GM12878 (cell line): ENCODE data around the gene HIVEP1. TPM values are rescaled to one million over a fixed set of nuclear protein-coding genes. Genes with fewer than 3 reads are reported as not detected.

ENCODE experiments used
- ATAC-seq: fragments of 200-7000 bp; cut with Tn5 transposase; 3 replicates; pipeline ENCODE4 v1.9.1; 2020; ENCODE audit warnings: mild to moderate bottlenecking, moderate library complexity
- BruUV-seq: library from RNA; stranded (reverse); fragments of 400-500 nt; replicated peaks from 2 replicates; lab custom pipeline; 2021; lab: Mats Ljungman, UMichigan
- CTCF ChIA-PET: fragments of 300-600 bp; sonication (Branson Sonifier 250); formaldehyde crosslinking; extraction: SDS; loops from one replicate; lab custom pipeline; 2021; ENCODE audit warnings: inconsistent platforms; lab: Yijun Ruan, JAX
- POLR2A ChIA-PET: fragments of 350-600 bp; formaldehyde crosslinking; extraction: SDS; loops from one replicate; lab custom pipeline; 2021; ENCODE audit warnings: inconsistent platforms; lab: Charles Lee
- RAD21 ChIA-PET: fragments of 300-600 bp; sonication (Branson Sonifier 250); formaldehyde crosslinking; loops from one replicate; lab custom pipeline; 2023; ENCODE audit warnings: antibody characterized with exemption; ENCODE audit not compliant: unreplicated experiment; lab: Charles Lee
- SMC1A ChIA-PET: fragments of 300-600 bp; sonication (Branson Sonifier 250); formaldehyde crosslinking; loops from one replicate; lab custom pipeline; 2023; ENCODE audit not compliant: unreplicated experiment, uncharacterized antibody; lab: Charles Lee
- DNase-seq: peaks from one replicate; pipeline ENCODE4 v3.0.0-alpha.2; 2011; ENCODE audit warnings: low read depth, low spot score
- FAIRE-seq: peaks from 3 replicates; lab custom pipeline; 2011; peaks lifted over from hg19 to GRCh38; lab: Jason Lieb, UNC
- H2AFZ ChIP-seq: 2 replicates; pipeline ENCODE4 v1.6.0; 2011; ENCODE audit warnings: low read depth, low read length, control low read depth; ENCODE audit not compliant: control insufficient read depth
- H3K27ac ChIP-seq: 2 replicates; pipeline ENCODE4 v1.5.1; 2011; ENCODE audit warnings: control low read depth; ENCODE audit not compliant: control insufficient read depth, insufficient read depth
- H3K27me3 ChIP-seq, 2 experiments: replicated peaks in 1 of 2; 2 replicates each; pipeline versions ENCODE4 v1.6.0 to v1.6.1; 2011; ENCODE audit warnings: low read length in 1 of 2; ENCODE audit not compliant: control insufficient read depth in 2 of 2, insufficient read depth in 2 of 2
- H3K36me3 ChIP-seq, 2 experiments: 2 replicates each; pipeline ENCODE4 v1.5.1; 2011; ENCODE audit warnings: low read length in 1 of 2; ENCODE audit not compliant: control insufficient read depth in 2 of 2, insufficient read depth in 2 of 2
- H3K4me1 ChIP-seq: 2 replicates; pipeline ENCODE4 v1.6.1; 2011; ENCODE audit warnings: mild to moderate bottlenecking, low read length, moderate library complexity, mixed read lengths; ENCODE audit not compliant: control insufficient read depth, insufficient read depth
- H3K4me2 ChIP-seq: 2 replicates; pipeline ENCODE4 v1.6.0; 2011; ENCODE audit warnings: control low read depth; ENCODE audit not compliant: control insufficient read depth, insufficient read depth
- H3K4me3 ChIP-seq: fragments of 200-600 bp; sonication (generic); 2 replicates; pipeline ENCODE4 v1.5.1; 2016
- H3K79me2 ChIP-seq: 2 replicates; pipeline ENCODE4 v1.6.0; 2011; ENCODE audit warnings: low read length; ENCODE audit not compliant: control insufficient read depth, insufficient read depth
- H3K9ac ChIP-seq: 2 replicates; pipeline ENCODE4 v1.8.0; 2011; ENCODE audit warnings: low read length, control low read depth, mixed read lengths; ENCODE audit not compliant: control insufficient read depth, insufficient read depth
- H3K9me3 ChIP-seq: replicated peaks from 3 replicates; pipeline ENCODE4 v1.5.1; 2011; ENCODE audit warnings: mild to moderate bottlenecking, low read length; ENCODE audit not compliant: control insufficient read depth, insufficient read depth
- H4K20me1 ChIP-seq: 2 replicates; pipeline ENCODE4 v1.6.0; 2011; ENCODE audit not compliant: control insufficient read depth, insufficient read depth
- CEBPZ ChIP-seq: fragments of 150-350 bp; IDR thresholded peaks from 2 replicates; pipeline ENCODE4 v1.6.1; 2016; ENCODE audit warnings: low read depth, low read length
- EED ChIP-seq: sonication (generic); IDR thresholded peaks from 2 replicates; pipeline ENCODE4 v1.6.1; 2016; ENCODE audit warnings: antibody characterized with exemption, low read depth
- HCFC1 ChIP-seq: fragments of 150-350 bp; IDR thresholded peaks from 2 replicates; pipeline ENCODE4 v1.6.1; 2014; ENCODE audit warnings: low read length
- NR2C2 ChIP-seq: IDR thresholded peaks from 2 replicates; pipeline ENCODE4 v1.6.1; 2011; ENCODE audit warnings: borderline replicate concordance, low read depth; ENCODE audit not compliant: control insufficient read depth, insufficient read length
- PKNOX1 ChIP-seq: fragments of 450-650 bp; IDR thresholded peaks from 2 replicates; pipeline ENCODE4 v1.6.1; 2016; ENCODE audit warnings: mild to moderate bottlenecking
- PRDM15 ChIP-seq: fragments of 450-650 bp; formaldehyde crosslinking; IDR thresholded peaks from 2 replicates; pipeline ENCODE4 v1.4.0; 2020; ENCODE audit warnings: mild to moderate bottlenecking, moderate library complexity
- SPI1 ChIP-seq: IDR thresholded peaks from 2 replicates; pipeline ENCODE4 v1.6.1; 2011; ENCODE audit warnings: low read depth, mild to moderate bottlenecking, low read length, moderate library complexity, borderline replicate concordance; ENCODE audit not compliant: insufficient read depth
- SREBF1 ChIP-seq: IDR thresholded peaks from 2 replicates; pipeline ENCODE4 v1.6.1; 2012; ENCODE audit warnings: mild to moderate bottlenecking, low read length
- TCF7 ChIP-seq: IDR thresholded peaks from 2 replicates; pipeline ENCODE4 v1.6.1; 2014; ENCODE audit warnings: antibody characterized with exemption, borderline replicate concordance
- WRNIP1 ChIP-seq: IDR thresholded peaks from 2 replicates; pipeline ENCODE4 v1.6.1; 2011; ENCODE audit warnings: low read depth, low read length, improper control_type of control experiment, borderline replicate concordance
- ZZZ3 ChIP-seq: IDR thresholded peaks from 2 replicates; pipeline ENCODE4 v1.6.1; 2011; ENCODE audit warnings: low read depth; ENCODE audit not compliant: control insufficient read depth, insufficient read length
- WGBS: methylation state at CpG from one replicate; pipeline ENCODE4 v1.1.6; 2016; ENCODE audit warnings: low lambda C conversion rate; ENCODE audit not compliant: insufficient replicate concordance, insufficient coverage; ENCODE audit errors: missing lambda C conversion rate; 5-methylcytosine and 5-hydroxymethylcytosine counted together
- in situ Hi-C: fragments of 300-500 bp; cut with MboI; formaldehyde crosslinking; loops from 9 replicates; pipeline ENCODE4 v1.14.3; 2018; ENCODE audit warnings: mixed read lengths
- intact Hi-C: fragments of 100-400 bp; cut with micrococcal nuclease; formaldehyde crosslinking; loops from one replicate; pipeline ENCODE4 v1.14.2; 2022; ENCODE audit not compliant: unreplicated experiment
- polyA plus RNA-seq, 11 experiments: library from polyadenylated mRNA; depleted of rRNA in 4 of 11; unstranded in 6 of 11; stranded (reverse) in 5 of 11; fragments of >200 nt; fragmentation: Nextera tagmentation in 4 of 11; fragmentation: Illumina TruSeq in 1 of 11; extraction: Ambion mirVana in 4 of 11; extraction: Trizol in 1 of 11; gene quantifications; 1 replicate in 1 of 11; 2 replicates in 10 of 11; pipeline versions ENCODE4 v1.2.1 to v1.2.3, GENCODE V29; 2011 to 2016; ENCODE audit warnings: inconsistent platforms in 2 of 11, missing spikeins in 2 of 11, low read depth in 1 of 11
- total RNA-seq, 4 experiments: library from RNA; depleted of rRNA in 3 of 4; stranded (reverse); fragments of >200 nt in 3 of 4; fragmentation: Illumina TruSeq in 1 of 4; extraction: Trizol in 1 of 4; gene quantifications; 2 replicates each; pipeline versions ENCODE4 v1.2.1 to v1.2.3, GENCODE V29; 2013 to 2021

The HIVEP1 gene
- total and polyA plus RNA-seq, 10 of the 15 experiments (the other 5 are each of a cell fraction or from before 2014, with no cell fraction given) = 4.3 to 37.5 (median 21.6) TPM

- H3K4me2 ChIP-seq = no peak overlapping the region
- no peaks in the 10 kb centered on the region for H3K4me1 ChIP-seq
- no TSS peak for BruUV-seq
- intact Hi-C loops (no loop called here), in situ Hi-C loops (loop anchor here (25.0 kb wide), 1 partner anchor 289 kb away; no protein-coding TSS in a partner anchor)
- WGBS = 67% methylated on average over 4 of the region's 4 CpGs
- ChIA-PET SMC1A (interaction anchor here (1.2 to 2.9 kb wide), 2 partner anchors 10 to 27 kb away, joined by 3 to 14 read pairs; no protein-coding TSS in a partner anchor), CTCF (interaction anchor here (0.6 to 1.3 kb wide), 4 partner anchors 9 to 279 kb away, joined by 3 to 4 read pairs (median 4); no protein-coding TSS in a partner anchor), POLR2A (interaction anchor here (1.2 kb wide), 1 partner anchor 8 kb away, joined by 3 read pairs; no protein-coding TSS in a partner anchor), RAD21 (interaction anchor here (0.7 to 0.9 kb wide), 2 partner anchors 73 to 124 kb away, joined by 3 read pairs; no protein-coding TSS in a partner anchor)
- no peaks in the 10 kb centered on the region for H3K27me3 ChIP-seq
- H3K9ac ChIP-seq = no peak overlapping the region
- ATAC-seq (no peak), FAIRE-seq (no peak), DNase-seq (no peak)
- H3K27ac ChIP-seq = no peak overlapping the region
- H3K79me2 ChIP-seq = no peaks in the 10 kb centered on the region
- H3K4me3 ChIP-seq = no peak overlapping the region
- no peak for TF ChIP-seq EED
- TF ChIP-seq PRDM15 (CRISPR knock-in tag) = no peak
- TF ChIP-seq NR2C2 = no peak
- no peak for TF ChIP-seq ZZZ3
- no peak for TF ChIP-seq TCF7
- TF ChIP-seq PKNOX1 = no peak
- TF ChIP-seq SPI1 = no peak
- TF ChIP-seq CEBPZ = no peak
- TF ChIP-seq HCFC1 = no peak
- no peak for TF ChIP-seq WRNIP1
- no peak for TF ChIP-seq SREBF1
- no peaks in the 10 kb centered on the region for H3K36me3 ChIP-seq
- H2AFZ ChIP-seq = no peak overlapping the region; the same call in 1 of the 2 replicates
- H3K9me3 ChIP-seq = no peaks in the 10 kb centered on the region
- no peaks in the 10 kb centered on the region for H4K20me1 ChIP-seq
These were observed 11.0 kb upstream of the HIVEP1 start for GRCh38 chr6:12001004-12001705.
